ENCODE results near the gene FRS2.
"Not testable (repeated sequence)": the region's sequence is repeated elsewhere in the genome, so short reads cannot be mapped to it uniquely, and the experiment has no call there.

- not testable (repeated sequence) for TF ChIP-seq CTCF (conservative IDR thresholded peaks at IDR 0.05); EZH2 (IDR thresholded peaks at IDR 0.05; ENCODE audit: low read depth)
Measured at GRCh38 chr12:69603556-69603955, 133.4 kb downstream of the FRS2 start.

All from PC-9 (cell line).